NCI-H2029 (cell line): ENCODE data around the gene ZNF782.
"Not testable (repeated sequence)": the region's sequence is repeated elsewhere in the genome, so short reads cannot be mapped to it uniquely, and the experiment has no call there.

Experiments
- DNase-seq: peaks from one replicate; lab custom pipeline; 2025; lab: John Stamatoyannopoulos, UW

The ZNF782 gene

GRCh38 chr9:96854651-96855273, 448 bp upstream of the ZNF782 start:
- DNase-seq: no peak

- DNase-seq: no peak
These were observed 1.6 kb downstream of the ZNF782 start for GRCh38 chr9:96852676-96853075.

GRCh38 chr9:96844040-96844439, 10.3 kb downstream of the ZNF782 start:
- no peak for DNase-seq

- DNase-seq: no peak
These were observed 35.8 kb downstream of the ZNF782 start for GRCh38 chr9:96818533-96818932.

GRCh38 chr9:96817973-96818372, 36.3 kb downstream of the ZNF782 start:
- no peak for DNase-seq

- DNase-seq: no peak
These were observed 40.7 kb downstream of the ZNF782 start for GRCh38 chr9:96813607-96814006.

GRCh38 chr9:96798959-96799358, 55.4 kb downstream of the ZNF782 start:
- not testable (repeated sequence) for DNase-seq

- DNase-seq: no peak
These were observed 70.3 kb downstream of the ZNF782 start for GRCh38 chr9:96784021-96784420.

- DNase-seq: no peak
These were observed 72.1 kb downstream of the ZNF782 start for GRCh38 chr9:96782235-96782634.

GRCh38 chr9:96781552-96781951, 72.8 kb downstream of the ZNF782 start:
- no peak for DNase-seq

GRCh38 chr9:96779089-96779488, 75.2 kb downstream of the ZNF782 start:
- DNase-seq: no peak

GRCh38 chr9:96777426-96777864, 76.9 kb downstream of the ZNF782 start:
- DNase-seq: no peak

- DNase-seq: no peak
These were observed 83.2 kb downstream of the ZNF782 start for GRCh38 chr9:96771124-96771523.

GRCh38 chr9:96769989-96770388, 84.3 kb downstream of the ZNF782 start:
- DNase-seq: no peak
